RWPE1 (cell line): Measurements from ENCODE around the gene APH1B.

Source experiments
- CTCF ChIA-PET: fragments of 350-600 bp; sonication (Branson Sonifier 250); formaldehyde crosslinking; extraction: SDS; loops from one replicate; lab custom pipeline; 2021; lab: Yijun Ruan, JAX
- POLR2A ChIA-PET: fragments of 400-600 bp; formaldehyde crosslinking; extraction: SDS; loops from one replicate; lab custom pipeline; 2020; ENCODE audit warnings: antibody characterized with exemption; ENCODE audit not compliant: low non-redundant PET; lab: Yijun Ruan, JAX
- DNase-seq: peaks from one replicate; pipeline ENCODE4 v3.0.0; 2012; ENCODE audit warnings: low spot score
- H3K27ac ChIP-seq: fragments of 450-650 bp; 2 replicates; pipeline ENCODE4 v1.5.1; 2017
- CTCF ChIP-seq: fragments of 450-650 bp; conservative IDR thresholded peaks from 2 replicates; pipeline ENCODE4 v1.5.1; 2017; ENCODE audit warnings: low read depth, mild to moderate bottlenecking

Gene APH1B

GRCh38 chr15:63296195-63296594 lies 18.8 kb downstream of the APH1B start:
- CTCF ChIA-PET, result no interaction called here
- POLR2A ChIA-PET, result no interaction called here
- no peak for TF ChIP-seq CTCF

GRCh38 chr15:63299943-63300575 lies 22.7 kb downstream of the APH1B start:
- H3K27ac ChIP-seq, result no peak overlapping the region
- no peak for DNase-seq
- TF ChIP-seq CTCF, result no peak
- POLR2A ChIA-PET, result no interaction called here
- CTCF ChIA-PET, result interaction anchor here (0.7 kb wide), 1 partner anchor 1971 kb away, joined by 3 read pairs; no protein-coding TSS in a partner anchor

More at GRCh38 chr15:63296195-63296594, 18.8 kb downstream of the APH1B start:
- DNase-seq, result no peak
- no peak overlapping the region for H3K27ac ChIP-seq

GRCh38 chr15:63301088-63301487 lies 23.7 kb downstream of the APH1B start:
- TF ChIP-seq CTCF, result no peak
- ChIA-PET CTCF (no interaction called here), POLR2A (no interaction called here)
- no peak overlapping the region for H3K27ac ChIP-seq
- no peak for DNase-seq

- no peak overlapping the region for H3K27ac ChIP-seq
- ChIA-PET POLR2A (no interaction called here), CTCF (interaction anchor here (1.1 kb wide), 1 partner anchor 16 kb away, joined by 3 read pairs; no protein-coding TSS in a partner anchor)
- TF ChIP-seq CTCF, result no peak
- DNase-seq, result no peak
Measured at GRCh38 chr15:63305260-63305659, 27.9 kb downstream of the APH1B start.

GRCh38 chr15:63306492-63307073 lies 29.2 kb downstream of the APH1B start:
- no peak for TF ChIP-seq CTCF
- ChIA-PET POLR2A (interaction anchor here (0.6 kb wide), 1 partner anchor 15 kb away, joined by 3 read pairs; no protein-coding TSS in a partner anchor), CTCF (interaction anchor here (0.6 to 1.1 kb wide), 5 partner anchors 18 to 284 kb away, joined by 3 to 4 read pairs (median 3); no protein-coding TSS in a partner anchor)
- DNase-seq, result no peak
- H3K27ac ChIP-seq, result no peak overlapping the region

- TF ChIP-seq CTCF, result no peak
- ChIA-PET POLR2A (no interaction called here), CTCF (no interaction called here)
Measured at GRCh38 chr15:63308491-63308890, 31.1 kb downstream of the APH1B start.

More at GRCh38 chr15:63308491-63308890, 31.1 kb downstream of the APH1B start:
- DNase-seq, result no peak
- no peak overlapping the region for H3K27ac ChIP-seq
